GM23338 (cell line): Measurements from ENCODE around the gene VAV3. TPM values are rescaled to one million over a fixed set of nuclear protein-coding genes. Genes with fewer than 3 reads are reported as not detected.

ENCODE experiments used
- ATAC-seq: fragments of 200-7000 bp; cut with Tn5 transposase; 3 replicates; pipeline ENCODE4 v1.9.1; 2020
- DNase-seq: peaks from one replicate; pipeline ENCODE4 v3.0.0-alpha.2; 2015; ENCODE audit warnings: low spot score
- H2AFZ ChIP-seq: fragments of 200-600 bp; sonication (generic); 2 replicates; pipeline ENCODE4 v1.8.0; 2016; ENCODE audit warnings: antibody characterized with exemption, mild to moderate bottlenecking, moderate library complexity
- H3F3A ChIP-seq: fragments of 200-600 bp; sonication (generic); replicated peaks from 2 replicates; pipeline ENCODE4 v1.8.0; 2017; ENCODE audit warnings: antibody characterized with exemption, mixed run types, low read depth
- H3K27ac ChIP-seq: fragments of 200-600 bp; sonication (generic); 2 replicates; pipeline ENCODE4 v1.6.1; 2016; ENCODE audit warnings: low read depth
- H3K27me3 ChIP-seq: fragments of 200-600 bp; sonication (generic); 2 replicates; pipeline ENCODE4 v1.8.0; 2016; ENCODE audit warnings: mild to moderate bottlenecking, mixed run types, moderate library complexity; ENCODE audit not compliant: insufficient read depth
- H3K36me3 ChIP-seq: fragments of 200-600 bp; sonication (generic); 2 replicates; pipeline ENCODE4 v1.8.0; 2016; ENCODE audit warnings: mild to moderate bottlenecking; ENCODE audit not compliant: insufficient read depth
- H3K4me1 ChIP-seq: fragments of 200-600 bp; sonication (generic); 2 replicates; pipeline ENCODE4 v1.8.0; 2016; ENCODE audit warnings: mild to moderate bottlenecking, moderate library complexity; ENCODE audit not compliant: insufficient read depth
- H3K4me2 ChIP-seq: fragments of 200-600 bp; sonication (generic); 2 replicates; pipeline ENCODE4 v1.7.1; 2017; ENCODE audit warnings: mixed run types
- H3K4me3 ChIP-seq: fragments of 200-600 bp; sonication (generic); 2 replicates; pipeline ENCODE4 v1.6.1; 2016; ENCODE audit warnings: mixed run types
- H3K79me2 ChIP-seq: fragments of 200-600 bp; sonication (generic); replicated peaks from 2 replicates; pipeline ENCODE4 v1.8.0; 2017; ENCODE audit warnings: mild to moderate bottlenecking; ENCODE audit not compliant: insufficient read depth
- H3K9me2 ChIP-seq: fragments of 200-600 bp; sonication (generic); 2 replicates; pipeline ENCODE4 v1.8.0; 2017; ENCODE audit not compliant: insufficient read depth
- H4K20me1 ChIP-seq: fragments of 200-600 bp; sonication (generic); replicated peaks from 2 replicates; pipeline ENCODE4 v1.8.0; 2017; ENCODE audit warnings: mild to moderate bottlenecking; ENCODE audit not compliant: insufficient read depth
- H3K27ac Mint-ChIP-seq: 2 replicates; pipeline ENCODE4 v1.8.0; 2020; ENCODE audit warnings: inconsistent platforms, mild to moderate bottlenecking, moderate library complexity, mixed read lengths
- H3K27me3 Mint-ChIP-seq: 3 replicates; pipeline ENCODE4 v1.8.0; 2022; ENCODE audit warnings: low read depth, mild to moderate bottlenecking, moderate library complexity, mixed read lengths, inconsistent platforms; ENCODE audit not compliant: insufficient read depth, poor library complexity
- H3K36me3 Mint-ChIP-seq: 3 replicates; pipeline ENCODE4 v1.8.0; 2021; ENCODE audit warnings: low read depth, mild to moderate bottlenecking, inconsistent platforms, moderate library complexity, mixed read lengths
- H3K4me1 Mint-ChIP-seq: 3 replicates; pipeline ENCODE4 v1.8.0; 2020; ENCODE audit warnings: mild to moderate bottlenecking, inconsistent platforms, mixed read lengths
- H3K4me3 Mint-ChIP-seq: 3 replicates; pipeline ENCODE4 v1.8.0; 2021; ENCODE audit warnings: moderate library complexity, mild to moderate bottlenecking, inconsistent platforms, mixed read lengths
- H3K9me3 Mint-ChIP-seq: 3 replicates; pipeline ENCODE4 v1.8.0; 2020; ENCODE audit warnings: moderate library complexity, mild to moderate bottlenecking, inconsistent platforms, mixed read lengths
- CREB1 ChIP-seq: fragments of 250-450 bp; sonication (Bioruptor Pico); IDR thresholded peaks from 2 replicates; pipeline ENCODE4 v1.5.0; 2020; ENCODE audit warnings: low read depth, mild to moderate bottlenecking, moderate library complexity
- EZH2 ChIP-seq: fragments of 200-600 bp; sonication (generic); IDR thresholded peaks from one replicate; pipeline ENCODE4 v1.8.0; 2017; ENCODE audit warnings: antibody characterized with exemption, mild to moderate bottlenecking, low read depth; ENCODE audit not compliant: unreplicated experiment
- NANOG ChIP-seq: IDR thresholded peaks from 2 replicates; pipeline ENCODE4 v1.6.1; 2016; ENCODE audit warnings: antibody characterized with exemption, borderline replicate concordance
- POLR2AphosphoS5 ChIP-seq: IDR thresholded peaks from 2 replicates; pipeline ENCODE4 v1.6.1; 2016; ENCODE audit warnings: antibody characterized with exemption, low read depth
- STAT1 ChIP-seq: IDR thresholded peaks from one replicate; pipeline ENCODE4 v1.6.1; 2016; ENCODE audit warnings: antibody characterized with exemption; ENCODE audit not compliant: unreplicated experiment
- ZNF114 ChIP-seq: fragments of 250-450 bp; sonication (Bioruptor Pico); IDR thresholded peaks from 2 replicates; pipeline ENCODE4 v1.5.0; 2020; ENCODE audit warnings: mild to moderate bottlenecking, moderate library complexity
- ZNF331 ChIP-seq: fragments of 250-450 bp; sonication (Bioruptor Pico); IDR thresholded peaks from 2 replicates; pipeline ENCODE4 v1.5.0; 2020; ENCODE audit warnings: low read depth, mild to moderate bottlenecking, moderate library complexity
- polyA plus RNA-seq: library from polyadenylated mRNA; unstranded; fragments of >200 nt; fragmentation: Nextera tagmentation; extraction: Ambion mirVana; gene quantifications from 2 replicates; pipeline ENCODE4 v1.2.1, GENCODE V29; 2016
- total RNA-seq: library from RNA; depleted of rRNA; stranded (reverse); fragments of >200 nt; shearing (Covaris generic); gene quantifications from 2 replicates; pipeline ENCODE4 v1.2.3, GENCODE V29; 2014
- TF ChIP-seq, protein P1 (sequence below): fragments of 250-450 bp; sonication (Bioruptor Pico); IDR thresholded peaks from 2 replicates; pipeline ENCODE4 v1.5.0; 2020; ENCODE audit warnings: mild to moderate bottlenecking, moderate library complexity
- TF ChIP-seq, protein P2 (sequence below): IDR thresholded peaks from one replicate; pipeline ENCODE4 v1.6.1; 2018; ENCODE audit warnings: antibody characterized with exemption; ENCODE audit not compliant: unreplicated experiment
- TF ChIP-seq, protein P3 (sequence below): IDR thresholded peaks from 2 replicates; pipeline ENCODE4 v1.6.1; 2016; ENCODE audit warnings: antibody characterized with exemption

The VAV3 gene
- total and polyA plus RNA-seq, 2 experiments from 2014 or later: 3.0 to 11.3 TPM

DNA sequence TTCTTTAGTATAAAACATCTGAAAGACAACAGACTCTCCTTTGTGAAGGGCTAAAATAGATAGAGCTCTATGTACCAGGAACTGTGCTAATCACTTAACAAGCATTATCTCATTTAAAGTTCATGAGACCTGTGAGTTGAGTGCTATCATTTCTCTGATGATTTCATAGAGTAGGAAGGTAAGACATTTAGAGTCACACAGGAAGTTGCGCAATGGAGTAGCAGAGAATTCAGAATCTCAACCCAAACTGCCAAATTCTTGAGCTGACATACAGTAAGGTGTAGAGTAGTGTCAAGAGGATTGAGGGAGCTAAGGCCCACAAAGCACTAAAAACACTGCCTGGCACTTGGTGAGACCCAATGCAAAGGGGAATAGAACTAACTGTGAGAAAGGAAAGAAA, 439.8 kb downstream of the VAV3 start:
- H3K79me2 ChIP-seq: no peaks in the 10 kb centered on the region
- Mint-ChIP-seq H3K9me3 (no peaks in the 10 kb centered on the region; the same call in 2 of the 3 replicates), H3K27ac (peak overlapping the region; percentile 9; the same call in 1 of the 2 replicates), H3K27me3 (no peaks in the 10 kb centered on the region), H3K4me1 (peaks cover 18% of the 10 kb centered on the region), H3K36me3 (no peaks in the 10 kb centered on the region), H3K4me3 (no peak overlapping the region)
- TF ChIP-seq, protein P1, sequence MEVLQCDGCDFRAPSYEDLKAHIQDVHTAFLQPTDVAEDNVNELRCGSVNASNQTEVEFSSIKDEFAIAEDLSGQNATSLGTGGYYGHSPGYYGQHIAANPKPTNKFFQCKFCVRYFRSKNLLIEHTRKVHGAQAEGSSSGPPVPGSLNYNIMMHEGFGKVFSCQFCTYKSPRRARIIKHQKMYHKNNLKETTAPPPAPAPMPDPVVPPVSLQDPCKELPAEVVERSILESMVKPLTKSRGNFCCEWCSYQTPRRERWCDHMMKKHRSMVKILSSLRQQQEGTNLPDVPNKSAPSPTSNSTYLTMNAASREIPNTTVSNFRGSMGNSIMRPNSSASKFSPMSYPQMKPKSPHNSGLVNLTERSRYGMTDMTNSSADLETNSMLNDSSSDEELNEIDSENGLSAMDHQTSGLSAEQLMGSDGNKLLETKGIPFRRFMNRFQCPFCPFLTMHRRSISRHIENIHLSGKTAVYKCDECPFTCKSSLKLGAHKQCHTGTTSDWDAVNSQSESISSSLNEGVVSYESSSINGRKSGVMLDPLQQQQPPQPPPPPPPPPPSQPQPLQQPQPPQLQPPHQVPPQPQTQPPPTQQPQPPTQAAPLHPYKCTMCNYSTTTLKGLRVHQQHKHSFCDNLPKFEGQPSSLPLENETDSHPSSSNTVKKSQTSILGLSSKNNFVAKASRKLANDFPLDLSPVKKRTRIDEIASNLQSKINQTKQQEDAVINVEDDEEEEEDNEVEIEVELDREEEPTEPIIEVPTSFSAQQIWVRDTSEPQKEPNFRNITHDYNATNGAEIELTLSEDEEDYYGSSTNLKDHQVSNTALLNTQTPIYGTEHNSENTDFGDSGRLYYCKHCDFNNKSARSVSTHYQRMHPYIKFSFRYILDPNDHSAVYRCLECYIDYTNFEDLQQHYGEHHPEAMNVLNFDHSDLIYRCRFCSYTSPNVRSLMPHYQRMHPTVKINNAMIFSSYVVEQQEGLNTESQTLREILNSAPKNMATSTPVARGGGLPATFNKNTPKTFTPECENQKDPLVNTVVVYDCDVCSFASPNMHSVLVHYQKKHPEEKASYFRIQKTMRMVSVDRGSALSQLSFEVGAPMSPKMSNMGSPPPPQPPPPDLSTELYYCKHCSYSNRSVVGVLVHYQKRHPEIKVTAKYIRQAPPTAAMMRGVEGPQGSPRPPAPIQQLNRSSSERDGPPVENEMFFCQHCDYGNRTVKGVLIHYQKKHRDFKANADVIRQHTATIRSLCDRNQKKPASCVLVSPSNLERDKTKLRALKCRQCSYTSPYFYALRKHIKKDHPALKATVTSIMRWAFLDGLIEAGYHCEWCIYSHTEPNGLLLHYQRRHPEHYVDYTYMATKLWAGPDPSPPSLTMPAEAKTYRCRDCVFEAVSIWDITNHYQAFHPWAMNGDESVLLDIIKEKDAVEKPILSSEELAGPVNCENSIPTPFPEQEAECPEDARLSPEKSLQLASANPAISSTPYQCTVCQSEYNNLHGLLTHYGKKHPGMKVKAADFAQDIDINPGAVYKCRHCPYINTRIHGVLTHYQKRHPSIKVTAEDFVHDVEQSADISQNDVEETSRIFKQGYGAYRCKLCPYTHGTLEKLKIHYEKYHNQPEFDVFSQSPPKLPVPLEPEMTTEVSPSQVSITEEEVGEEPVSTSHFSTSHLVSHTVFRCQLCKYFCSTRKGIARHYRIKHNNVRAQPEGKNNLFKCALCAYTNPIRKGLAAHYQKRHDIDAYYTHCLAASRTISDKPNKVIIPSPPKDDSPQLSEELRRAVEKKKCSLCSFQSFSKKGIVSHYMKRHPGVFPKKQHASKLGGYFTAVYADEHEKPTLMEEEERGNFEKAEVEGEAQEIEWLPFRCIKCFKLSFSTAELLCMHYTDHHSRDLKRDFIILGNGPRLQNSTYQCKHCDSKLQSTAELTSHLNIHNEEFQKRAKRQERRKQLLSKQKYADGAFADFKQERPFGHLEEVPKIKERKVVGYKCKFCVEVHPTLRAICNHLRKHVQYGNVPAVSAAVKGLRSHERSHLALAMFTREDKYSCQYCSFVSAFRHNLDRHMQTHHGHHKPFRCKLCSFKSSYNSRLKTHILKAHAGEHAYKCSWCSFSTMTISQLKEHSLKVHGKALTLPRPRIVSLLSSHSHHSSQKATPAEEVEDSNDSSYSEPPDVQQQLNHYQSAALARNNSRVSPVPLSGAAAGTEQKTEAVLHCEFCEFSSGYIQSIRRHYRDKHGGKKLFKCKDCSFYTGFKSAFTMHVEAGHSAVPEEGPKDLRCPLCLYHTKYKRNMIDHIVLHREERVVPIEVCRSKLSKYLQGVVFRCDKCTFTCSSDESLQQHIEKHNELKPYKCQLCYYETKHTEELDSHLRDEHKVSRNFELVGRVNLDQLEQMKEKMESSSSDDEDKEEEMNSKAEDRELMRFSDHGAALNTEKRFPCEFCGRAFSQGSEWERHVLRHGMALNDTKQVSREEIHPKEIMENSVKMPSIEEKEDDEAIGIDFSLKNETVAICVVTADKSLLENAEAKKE: no peak
- TF ChIP-seq, protein P2, sequence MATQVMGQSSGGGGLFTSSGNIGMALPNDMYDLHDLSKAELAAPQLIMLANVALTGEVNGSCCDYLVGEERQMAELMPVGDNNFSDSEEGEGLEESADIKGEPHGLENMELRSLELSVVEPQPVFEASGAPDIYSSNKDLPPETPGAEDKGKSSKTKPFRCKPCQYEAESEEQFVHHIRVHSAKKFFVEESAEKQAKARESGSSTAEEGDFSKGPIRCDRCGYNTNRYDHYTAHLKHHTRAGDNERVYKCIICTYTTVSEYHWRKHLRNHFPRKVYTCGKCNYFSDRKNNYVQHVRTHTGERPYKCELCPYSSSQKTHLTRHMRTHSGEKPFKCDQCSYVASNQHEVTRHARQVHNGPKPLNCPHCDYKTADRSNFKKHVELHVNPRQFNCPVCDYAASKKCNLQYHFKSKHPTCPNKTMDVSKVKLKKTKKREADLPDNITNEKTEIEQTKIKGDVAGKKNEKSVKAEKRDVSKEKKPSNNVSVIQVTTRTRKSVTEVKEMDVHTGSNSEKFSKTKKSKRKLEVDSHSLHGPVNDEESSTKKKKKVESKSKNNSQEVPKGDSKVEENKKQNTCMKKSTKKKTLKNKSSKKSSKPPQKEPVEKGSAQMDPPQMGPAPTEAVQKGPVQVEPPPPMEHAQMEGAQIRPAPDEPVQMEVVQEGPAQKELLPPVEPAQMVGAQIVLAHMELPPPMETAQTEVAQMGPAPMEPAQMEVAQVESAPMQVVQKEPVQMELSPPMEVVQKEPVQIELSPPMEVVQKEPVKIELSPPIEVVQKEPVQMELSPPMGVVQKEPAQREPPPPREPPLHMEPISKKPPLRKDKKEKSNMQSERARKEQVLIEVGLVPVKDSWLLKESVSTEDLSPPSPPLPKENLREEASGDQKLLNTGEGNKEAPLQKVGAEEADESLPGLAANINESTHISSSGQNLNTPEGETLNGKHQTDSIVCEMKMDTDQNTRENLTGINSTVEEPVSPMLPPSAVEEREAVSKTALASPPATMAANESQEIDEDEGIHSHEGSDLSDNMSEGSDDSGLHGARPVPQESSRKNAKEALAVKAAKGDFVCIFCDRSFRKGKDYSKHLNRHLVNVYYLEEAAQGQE: no peak
- TF ChIP-seq, protein P3, sequence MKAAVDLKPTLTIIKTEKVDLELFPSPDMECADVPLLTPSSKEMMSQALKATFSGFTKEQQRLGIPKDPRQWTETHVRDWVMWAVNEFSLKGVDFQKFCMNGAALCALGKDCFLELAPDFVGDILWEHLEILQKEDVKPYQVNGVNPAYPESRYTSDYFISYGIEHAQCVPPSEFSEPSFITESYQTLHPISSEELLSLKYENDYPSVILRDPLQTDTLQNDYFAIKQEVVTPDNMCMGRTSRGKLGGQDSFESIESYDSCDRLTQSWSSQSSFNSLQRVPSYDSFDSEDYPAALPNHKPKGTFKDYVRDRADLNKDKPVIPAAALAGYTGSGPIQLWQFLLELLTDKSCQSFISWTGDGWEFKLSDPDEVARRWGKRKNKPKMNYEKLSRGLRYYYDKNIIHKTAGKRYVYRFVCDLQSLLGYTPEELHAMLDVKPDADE: no peak
- TF ChIP-seq CREB1 (CRISPR knock-in tag): no peak
- no peak for TF ChIP-seq STAT1
- TF ChIP-seq POLR2AphosphoS5: no peak
- TF ChIP-seq ZNF114 (CRISPR knock-in tag): no peak
- TF ChIP-seq ZNF331 (CRISPR knock-in tag): no peak
- no peak for TF ChIP-seq NANOG
- no peak for TF ChIP-seq EZH2
- H2AFZ ChIP-seq: peak overlapping the region; percentile 16
- H3K9me2 ChIP-seq: peaks cover 7% of the 10 kb centered on the region
- ATAC-seq: no peak
- H3K4me1 ChIP-seq: peaks cover 9% of the 10 kb centered on the region
- H3K4me3 ChIP-seq: no peak overlapping the region
- no peaks in the 10 kb centered on the region for H3K27me3 ChIP-seq
- no peaks in the 10 kb centered on the region for H3F3A ChIP-seq
- H3K27ac ChIP-seq: no peak overlapping the region
- no peaks in the 10 kb centered on the region for H3K36me3 ChIP-seq
- H3K4me2 ChIP-seq: no peak overlapping the region
- H4K20me1 ChIP-seq: no peaks in the 10 kb centered on the region; the same call in 1 of the 2 replicates
- DNase-seq: no peak
